ENCODE results near the gene SEMA3E. TPM values are rescaled to one million over a fixed set of nuclear protein-coding genes. Genes with fewer than 3 reads are reported as not detected.

The SEMA3E gene
- total and polyA plus RNA-seq, 2 experiments from 2014 or later, result 0.32 to 0.35 TPM

- in situ Hi-C loops (cut with MboI), result no loop called here
- Histone ChIP-seq H3K36me3 (ENCODE audit: low read depth) (no peaks in the 10 kb centered on the region), H3K4me3 (no peak overlapping the region), H3K9me3 (ENCODE audit: low read depth) (no peaks in the 10 kb centered on the region), H3K27ac (no peak overlapping the region), H3K79me2 (ENCODE audit: insufficient read depth) (no peaks in the 10 kb centered on the region), H3K4me1 (ENCODE audit: insufficient read depth) (0 out of 2 replicates have a peak, but pooled peaks cover 4% of the 10 kb centered on the region), H3K9me2 (ENCODE audit: insufficient read depth) (no peaks in the 10 kb centered on the region), H3K9ac (no peak overlapping the region), H4K20me1 (ENCODE audit: insufficient read depth) (no peaks in the 10 kb centered on the region), H2AFZ (no peak overlapping the region), H3F3A (ENCODE audit: insufficient read depth) (no peaks in the 10 kb centered on the region), H3K4me2 (ENCODE audit: unreplicated experiment) (no peak overlapping the region), H3K27me3 (replicated peaks; ENCODE audit: insufficient read depth) (no peaks in the 10 kb centered on the region)
- DNase-seq, result peak; percentile 1
- WGBS, 2 experiments (ENCODE audit: low coverage in 1 of 2, low lambda C conversion rate in 2 of 2, missing lambda C conversion rate in 2 of 2), result 47 to 51% methylated on average over 3 of the region's 3 CpGs
- TF ChIP-seq EZH2phosphoT487 (IDR thresholded peaks at IDR 0.05; ENCODE audit: insufficient read depth, low read depth) (no peak), EZH2 (IDR thresholded peaks at IDR 0.05; ENCODE audit: insufficient read depth, poor library complexity, severe bottlenecking) (no peak)
Measured at GRCh38 chr7:83614112-83614511, 34.8 kb downstream of the SEMA3E start.

- Histone ChIP-seq H4K20me1 (ENCODE audit: insufficient read depth) (no peaks in the 10 kb centered on the region), H3K79me2 (ENCODE audit: insufficient read depth) (no peaks in the 10 kb centered on the region), H3K27ac (no peak overlapping the region), H3K4me1 (ENCODE audit: insufficient read depth) (0 out of 2 replicates have a peak, but pooled peaks cover 4% of the 10 kb centered on the region), H3K4me2 (ENCODE audit: unreplicated experiment) (no peak overlapping the region), H3K9ac (no peak overlapping the region), H2AFZ (no peak overlapping the region), H3K4me3 (no peak overlapping the region), H3K27me3 (replicated peaks; ENCODE audit: insufficient read depth) (no peaks in the 10 kb centered on the region), H3K9me3 (ENCODE audit: low read depth) (no peaks in the 10 kb centered on the region), H3F3A (ENCODE audit: insufficient read depth) (no peaks in the 10 kb centered on the region), H3K9me2 (ENCODE audit: insufficient read depth) (no peaks in the 10 kb centered on the region), H3K36me3 (ENCODE audit: low read depth) (no peaks in the 10 kb centered on the region)
- TF ChIP-seq EZH2 (IDR thresholded peaks at IDR 0.05; ENCODE audit: insufficient read depth, poor library complexity, severe bottlenecking), result no peak
- TF ChIP-seq EZH2phosphoT487 (IDR thresholded peaks at IDR 0.05; ENCODE audit: insufficient read depth, low read depth), result no peak
- peak; percentile 42 for DNase-seq
- in situ Hi-C loops (cut with MboI), result no loop called here
Measured at GRCh38 chr7:83613232-83613631, 35.7 kb downstream of the SEMA3E start.

DNA sequence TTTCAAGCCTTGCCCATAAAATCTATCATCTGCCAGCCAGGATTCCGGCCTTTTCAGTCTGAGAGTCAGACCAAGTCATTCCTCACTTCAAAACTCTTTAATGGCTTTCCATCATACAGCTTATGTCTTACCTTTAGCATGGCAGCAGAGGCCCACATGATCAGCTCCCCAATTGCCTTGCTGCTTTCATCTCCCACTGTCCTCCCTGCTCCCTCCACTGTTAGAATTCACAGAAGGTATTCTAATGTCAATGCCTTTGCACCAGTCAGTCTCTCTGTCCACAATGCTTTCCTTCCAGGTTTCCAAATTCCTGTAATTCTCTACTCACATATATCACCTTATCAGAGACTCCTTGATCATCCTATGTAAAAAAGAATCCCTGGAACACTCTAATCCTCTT lies 37.2 kb downstream of the SEMA3E start:
- H3F3A ChIP-seq (ENCODE audit: insufficient read depth), result no peaks in the 10 kb centered on the region
- no peaks in the 10 kb centered on the region for H3K9me2 ChIP-seq (ENCODE audit: insufficient read depth)
- DNase-seq, result no peak
- H3K4me2 ChIP-seq (ENCODE audit: unreplicated experiment), result no peak overlapping the region
- no peaks in the 10 kb centered on the region for H3K27me3 ChIP-seq (replicated peaks; ENCODE audit: insufficient read depth)
- no peak overlapping the region for H3K27ac ChIP-seq
- no peak overlapping the region for H3K9ac ChIP-seq
- H3K4me1 ChIP-seq (ENCODE audit: insufficient read depth), result 0 out of 2 replicates have a peak, but pooled peaks cover 4% of the 10 kb centered on the region
- no peaks in the 10 kb centered on the region for H3K9me3 ChIP-seq (ENCODE audit: low read depth)
- no peak overlapping the region for H3K4me3 ChIP-seq
- no peaks in the 10 kb centered on the region for H3K79me2 ChIP-seq (ENCODE audit: insufficient read depth)
- no peaks in the 10 kb centered on the region for H4K20me1 ChIP-seq (ENCODE audit: insufficient read depth)
- H3K36me3 ChIP-seq (ENCODE audit: low read depth), result no peaks in the 10 kb centered on the region
- TF ChIP-seq EZH2phosphoT487 (IDR thresholded peaks at IDR 0.05; ENCODE audit: insufficient read depth, low read depth) (no peak), EZH2 (IDR thresholded peaks at IDR 0.05; ENCODE audit: insufficient read depth, poor library complexity, severe bottlenecking) (no peak)
- no peak overlapping the region for H2AFZ ChIP-seq
- WGBS, 2 experiments (ENCODE audit: low coverage in 1 of 2, low lambda C conversion rate in 2 of 2, missing lambda C conversion rate in 2 of 2), result 58 to 71% methylated on average over 1 of the region's 1 CpG
- in situ Hi-C loops (cut with MboI), result no loop called here

DNA sequence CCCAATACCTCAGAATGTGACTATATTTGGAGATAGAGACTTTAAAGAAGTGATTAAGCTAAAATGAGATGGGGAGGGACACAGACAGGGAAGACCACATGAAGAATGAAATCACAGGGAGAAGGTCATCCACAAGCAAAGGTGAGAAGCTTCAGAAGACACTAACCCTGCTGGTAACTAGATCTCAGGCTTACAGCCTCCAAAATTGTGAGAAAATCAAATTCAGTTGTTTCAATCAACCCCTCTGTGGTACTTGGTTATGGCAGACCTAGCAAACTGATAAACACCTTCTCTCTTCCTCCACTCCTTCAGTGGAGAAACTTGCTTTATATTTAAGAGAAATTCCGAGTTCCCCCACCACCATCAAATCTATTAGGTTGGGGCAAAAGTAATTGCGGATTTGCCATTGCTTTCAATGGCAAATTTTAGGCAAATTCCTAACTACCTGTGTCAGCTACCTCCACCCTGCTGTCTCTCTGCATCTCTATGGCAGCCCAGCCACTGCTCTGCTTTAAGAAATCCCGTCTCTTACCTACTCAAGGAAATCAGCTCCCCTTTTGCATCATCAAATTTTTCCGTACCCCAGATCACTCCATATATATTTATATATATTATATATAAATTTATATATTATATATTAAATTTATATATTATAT lies 38.2 kb downstream of the SEMA3E start:
- Histone ChIP-seq H3K9ac (no peak overlapping the region), H3K9me2 (ENCODE audit: insufficient read depth) (no peaks in the 10 kb centered on the region), H3K27me3 (replicated peaks; ENCODE audit: insufficient read depth) (no peaks in the 10 kb centered on the region), H4K20me1 (ENCODE audit: insufficient read depth) (no peaks in the 10 kb centered on the region), H3K4me3 (no peak overlapping the region), H3K4me1 (ENCODE audit: insufficient read depth) (0 out of 2 replicates have a peak, but pooled peaks cover 4% of the 10 kb centered on the region), H3K79me2 (ENCODE audit: insufficient read depth) (no peaks in the 10 kb centered on the region), H3K27ac (no peak overlapping the region), H3F3A (ENCODE audit: insufficient read depth) (no peaks in the 10 kb centered on the region), H3K36me3 (ENCODE audit: low read depth) (no peaks in the 10 kb centered on the region), H3K4me2 (ENCODE audit: unreplicated experiment) (no peak overlapping the region), H2AFZ (no peak overlapping the region), H3K9me3 (ENCODE audit: low read depth) (no peaks in the 10 kb centered on the region)
- TF ChIP-seq EZH2 (IDR thresholded peaks at IDR 0.05; ENCODE audit: insufficient read depth, poor library complexity, severe bottlenecking) (no peak), EZH2phosphoT487 (IDR thresholded peaks at IDR 0.05; ENCODE audit: insufficient read depth, low read depth) (no peak)
- WGBS, 2 experiments (ENCODE audit: low coverage in 1 of 2, low lambda C conversion rate in 2 of 2, missing lambda C conversion rate in 2 of 2), result 64 to 66% methylated on average over 4 of the region's 4 CpGs
- no peak for DNase-seq
- in situ Hi-C loops (cut with MboI), result no loop called here
